ENCODE measurements around the gene SEPTIN1. TPM values are rescaled to one million over a fixed set of nuclear protein-coding genes. Genes with fewer than 3 reads are reported as not detected.
"Not testable (repeated sequence)": the region's sequence is repeated elsewhere in the genome, so short reads cannot be mapped to it uniquely, and the experiment has no call there.

The SEPTIN1 gene
- polyA plus RNA-seq, 5 donors, result 2.0 to 4.0 (median 2.7) TPM

GRCh38 chr16:30341971-30342370 lies 40.4 kb downstream of the SEPTIN1 start:
- not testable (repeated sequence) for DNase-seq

GRCh38 chr16:30340621-30341020 lies 41.7 kb downstream of the SEPTIN1 start:
- DNase-seq, result no peak

GRCh38 chr16:30338715-30339114 lies 43.6 kb downstream of the SEPTIN1 start:
- DNase-seq, result not testable (repeated sequence)

DNA sequence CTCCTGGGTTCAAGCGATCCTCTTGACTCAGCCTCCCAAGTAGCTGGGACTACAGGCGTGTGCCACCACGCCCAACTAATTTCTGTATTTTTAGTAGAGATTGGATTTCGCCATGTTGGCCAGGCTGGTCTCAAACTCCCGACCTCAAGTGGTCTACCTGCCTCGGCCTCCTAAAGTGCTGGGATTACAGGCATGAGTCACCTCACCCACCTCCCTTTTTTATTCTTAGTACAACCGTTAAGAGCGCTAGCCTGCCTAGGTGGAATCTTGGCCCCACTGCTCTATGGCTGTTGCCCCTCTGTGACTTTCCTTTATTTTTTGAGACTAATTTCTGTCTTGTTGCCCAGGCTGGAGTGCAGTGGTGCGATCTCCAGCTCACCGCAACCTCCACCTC lies 44.4 kb downstream of the SEPTIN1 start:
- DNase-seq, result not testable (repeated sequence)

DNA sequence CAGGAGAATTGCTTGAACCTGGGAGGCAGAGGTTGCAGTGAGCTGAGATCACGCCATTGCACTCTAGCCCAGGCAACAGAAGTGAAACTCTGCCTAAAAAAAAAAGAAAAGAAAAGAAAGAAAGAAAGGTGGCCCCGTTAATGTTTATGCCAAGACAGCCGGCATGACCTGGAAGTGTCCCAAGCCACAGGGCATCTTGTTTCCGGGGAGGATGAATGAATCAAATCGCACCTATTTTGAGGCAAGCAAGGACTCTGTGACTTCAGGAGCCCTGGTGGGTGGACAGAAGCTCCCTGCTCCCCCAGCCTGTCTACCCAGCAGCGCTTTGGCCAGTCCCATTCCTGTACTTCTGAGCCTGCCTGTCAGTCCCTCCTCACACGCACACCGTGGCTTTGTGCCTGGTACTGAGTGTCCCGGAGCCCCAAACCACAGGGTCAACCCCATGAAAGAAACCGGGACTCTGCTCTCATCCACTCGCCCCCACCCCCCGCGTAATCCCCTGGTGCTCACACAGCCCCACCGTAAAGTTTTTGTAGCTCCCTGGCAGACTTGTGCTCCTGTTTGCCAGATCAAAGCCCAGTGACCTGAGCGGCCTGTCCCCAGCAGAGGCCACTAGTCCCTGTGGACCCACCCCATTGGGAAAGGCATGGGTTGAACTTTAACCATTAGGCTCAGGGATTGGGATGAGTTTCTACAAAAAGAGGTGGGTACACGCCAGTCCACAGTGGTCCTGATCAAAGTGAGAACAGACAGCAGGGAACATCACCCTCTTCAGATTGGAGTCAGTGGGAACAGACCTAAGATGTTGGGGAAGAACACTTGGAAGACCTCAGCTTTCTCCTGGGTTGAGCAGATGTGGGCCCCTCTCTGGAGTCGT lies 46.5 kb downstream of the SEPTIN1 start:
- DNase-seq, result no peak

DNA sequence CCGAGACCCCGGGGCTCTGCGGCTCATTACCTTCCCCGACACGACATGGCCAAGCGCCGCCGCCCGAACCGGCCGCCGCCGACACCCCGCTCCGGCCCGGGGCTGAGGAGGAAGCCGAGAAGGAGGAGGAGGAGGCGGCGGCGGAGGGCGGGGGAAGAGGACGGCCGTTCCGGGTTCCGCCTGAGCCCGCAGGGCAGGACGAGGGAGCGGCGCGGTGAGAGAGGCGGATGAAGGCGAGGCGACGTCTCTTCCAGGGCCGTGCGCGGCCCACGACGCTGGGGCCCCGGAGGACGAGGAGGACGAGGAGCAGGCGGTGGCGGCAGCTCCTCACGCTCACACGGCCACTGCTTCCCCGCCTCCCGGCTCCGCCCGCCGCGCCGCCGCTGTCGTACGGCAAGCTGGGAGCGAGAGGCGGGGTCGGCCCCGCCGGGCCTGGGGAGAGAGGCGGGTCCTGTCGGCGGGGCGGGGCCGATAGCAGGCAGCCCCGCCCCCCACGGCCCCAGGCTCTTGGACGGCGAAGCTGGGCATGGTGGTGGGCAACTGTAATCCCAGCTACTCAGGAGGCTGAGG lies 47.2 kb downstream of the SEPTIN1 start:
- peak; percentile 72 to 75 for DNase-seq

DNA sequence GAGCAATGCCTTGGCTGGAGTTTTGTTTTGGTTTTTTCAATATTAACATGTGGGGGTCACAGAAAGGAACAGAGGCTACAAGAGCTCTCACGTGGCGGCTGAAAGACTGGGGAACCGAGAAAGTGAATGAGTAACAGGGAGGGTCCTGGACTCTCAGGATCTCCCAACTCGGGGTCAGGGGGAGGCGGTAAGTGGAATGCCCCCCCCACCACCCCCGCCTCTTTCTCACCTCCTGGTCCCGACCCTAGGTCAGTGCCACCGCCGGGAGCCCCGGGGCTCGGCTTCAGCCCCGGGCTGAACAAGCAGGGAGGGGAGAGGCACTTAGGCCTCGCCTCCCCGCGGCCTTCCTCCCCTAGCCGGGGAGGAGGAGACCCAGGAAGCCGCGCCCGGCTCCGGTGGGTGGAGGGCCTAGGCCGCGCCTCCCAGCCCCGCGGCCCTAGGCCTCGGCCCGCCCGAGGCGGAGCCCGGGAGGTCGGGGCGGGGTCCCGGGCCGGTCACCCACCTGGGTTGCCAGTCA lies 47.8 kb downstream of the SEPTIN1 start:
- DNase-seq, result peak; percentile 72 to 75

Other genes starting within 250 kb of the SEPTIN1 start
- 10 to 100 TPM; 14.0 to 27.0 (median 17.9) TPM for gene CORO1A, start 199.0 kb downstream of the SEPTIN1 start, polyA plus RNA-seq (ENCODE audit: insufficient read depth in 1 of 5, insufficient read length in 5 of 5, low replicate concordance in 1 of 5)
- gene BOLA2B, start 188.9 kb downstream of the SEPTIN1 start, polyA plus RNA-seq (ENCODE audit: insufficient read depth in 1 of 5, insufficient read length in 5 of 5, low replicate concordance in 1 of 5), result 10 to 100 TPM; 13.1 to 37.9 (median 20.1) TPM
- 10 to 100 TPM; 12.7 to 28.5 (median 21.3) TPM for gene SLX1A, start 188.7 kb downstream of the SEPTIN1 start, polyA plus RNA-seq (ENCODE audit: insufficient read depth in 1 of 5, insufficient read length in 5 of 5, low replicate concordance in 1 of 5)
- gene SULT1A3, start 183.3 kb downstream of the SEPTIN1 start, polyA plus RNA-seq (ENCODE audit: insufficient read depth in 1 of 5, insufficient read length in 5 of 5, low replicate concordance in 1 of 5), result 10 to 100 TPM in 4 of 5 donors, 1 to 10 TPM in 1; 7.7 to 14.7 (median 10.4) TPM
- 10 to 100 TPM; 13.8 to 29.2 (median 21.1) TPM for gene NPIPB13, start 134.1 kb downstream of the SEPTIN1 start, polyA plus RNA-seq (ENCODE audit: insufficient read depth in 1 of 5, insufficient read length in 5 of 5, low replicate concordance in 1 of 5)
- gene CD2BP2, start 27.3 kb downstream of the SEPTIN1 start, polyA plus RNA-seq (ENCODE audit: insufficient read depth in 1 of 5, insufficient read length in 5 of 5, low replicate concordance in 1 of 5), result 10 to 100 TPM; 45.3 to 56.7 (median 49.8) TPM
- gene TBC1D10B, start 12.1 kb downstream of the SEPTIN1 start, polyA plus RNA-seq (ENCODE audit: insufficient read depth in 1 of 5, insufficient read length in 5 of 5, low replicate concordance in 1 of 5), result 10 to 100 TPM; 23.9 to 43.1 (median 32.6) TPM
- gene MYL11, start 7.8 kb downstream of the SEPTIN1 start, polyA plus RNA-seq (ENCODE audit: insufficient read depth in 1 of 5, insufficient read length in 5 of 5, low replicate concordance in 1 of 5), result 100 to 1,000 TPM in 1 of 5 donors, 1 to 10 TPM in 2, under 1 TPM in 1, not detected in 1; 0.24 to 353 (median 6.6) TPM
- 10 to 100 TPM in 1 of 5 donors, 1 to 10 TPM in 4; 6.4 to 10.7 (median 7.8) TPM for gene ZNF48, start 12.9 kb upstream of the SEPTIN1 start, polyA plus RNA-seq (ENCODE audit: insufficient read depth in 1 of 5, insufficient read length in 5 of 5, low replicate concordance in 1 of 5)
- gene ZNF771, start 25.0 kb upstream of the SEPTIN1 start, polyA plus RNA-seq (ENCODE audit: insufficient read depth in 1 of 5, insufficient read length in 5 of 5, low replicate concordance in 1 of 5), result 1 to 10 TPM; 4.2 to 9.7 (median 4.9) TPM
- gene DCTPP1, start 47.5 kb upstream of the SEPTIN1 start, polyA plus RNA-seq (ENCODE audit: insufficient read depth in 1 of 5, insufficient read length in 5 of 5, low replicate concordance in 1 of 5), result 10 to 100 TPM; 27.0 to 53.7 (median 37.8) TPM
- 10 to 100 TPM; 30.6 to 34.1 (median 32.7) TPM for gene SEPHS2, start 63.3 kb upstream of the SEPTIN1 start, polyA plus RNA-seq (ENCODE audit: insufficient read depth in 1 of 5, insufficient read length in 5 of 5, low replicate concordance in 1 of 5)
- 1 to 10 TPM; 3.5 to 6.6 (median 4.5) TPM for gene ITGAL, start 90.2 kb upstream of the SEPTIN1 start, polyA plus RNA-seq (ENCODE audit: insufficient read depth in 1 of 5, insufficient read length in 5 of 5, low replicate concordance in 1 of 5)
- 10 to 100 TPM; 28.3 to 49.8 (median 35.7) TPM for gene ZNF768, start 144.0 kb upstream of the SEPTIN1 start, polyA plus RNA-seq (ENCODE audit: insufficient read depth in 1 of 5, insufficient read length in 5 of 5, low replicate concordance in 1 of 5)
- gene ZNF747, start 152.3 kb upstream of the SEPTIN1 start, polyA plus RNA-seq (ENCODE audit: insufficient read depth in 1 of 5, insufficient read length in 5 of 5, low replicate concordance in 1 of 5), result 10 to 100 TPM in 1 of 5 donors, 1 to 10 TPM in 4; 7.3 to 10.1 (median 8.8) TPM
- gene ZNF764, start 175.8 kb upstream of the SEPTIN1 start, polyA plus RNA-seq (ENCODE audit: insufficient read depth in 1 of 5, insufficient read length in 5 of 5, low replicate concordance in 1 of 5), result 10 to 100 TPM in 4 of 5 donors, 1 to 10 TPM in 1; 9.8 to 15.3 (median 13.0) TPM
- 10 to 100 TPM; 10.5 to 18.3 (median 11.2) TPM for gene ZNF688, start 189.2 kb upstream of the SEPTIN1 start, polyA plus RNA-seq (ENCODE audit: insufficient read depth in 1 of 5, insufficient read length in 5 of 5, low replicate concordance in 1 of 5)
- gene ZNF785, start 203.1 kb upstream of the SEPTIN1 start, polyA plus RNA-seq (ENCODE audit: insufficient read depth in 1 of 5, insufficient read length in 5 of 5, low replicate concordance in 1 of 5), result 10 to 100 TPM; 22.3 to 29.1 (median 25.2) TPM
- 1 to 10 TPM; 8.3 to 9.9 (median 9.5) TPM for gene ZNF689, start 227.8 kb upstream of the SEPTIN1 start, polyA plus RNA-seq (ENCODE audit: insufficient read depth in 1 of 5, insufficient read length in 5 of 5, low replicate concordance in 1 of 5)

Measured in right lung (tissue), 5 donors.